Peyer's patch (tissue), 4 donors: ENCODE measurements around the gene FAM219A.

ENCODE experiments used
- POLR2A ChIP-seq, 2 donors: fragments of 450-650 bp; IDR thresholded peaks; one replicate each; pipeline ENCODE4 v1.5.1; 2017; ENCODE audit warnings: antibody characterized with exemption in 2 of 2, mild to moderate bottlenecking in 2 of 2, moderate library complexity in 2 of 2
- TF ChIP-seq, protein P1 (sequence below), 6 experiments: fragments of 450-650 bp in 4 of 6; fragments of 200-600 bp in 2 of 6; sonication (generic) in 1 of 6; IDR thresholded peaks; one replicate each; pipeline ENCODE4 v1.5.1; 2017 to 2019; ENCODE audit warnings: antibody characterized with exemption in 6 of 6, mild to moderate bottlenecking in 3 of 6, moderate library complexity in 1 of 6

DNA sequence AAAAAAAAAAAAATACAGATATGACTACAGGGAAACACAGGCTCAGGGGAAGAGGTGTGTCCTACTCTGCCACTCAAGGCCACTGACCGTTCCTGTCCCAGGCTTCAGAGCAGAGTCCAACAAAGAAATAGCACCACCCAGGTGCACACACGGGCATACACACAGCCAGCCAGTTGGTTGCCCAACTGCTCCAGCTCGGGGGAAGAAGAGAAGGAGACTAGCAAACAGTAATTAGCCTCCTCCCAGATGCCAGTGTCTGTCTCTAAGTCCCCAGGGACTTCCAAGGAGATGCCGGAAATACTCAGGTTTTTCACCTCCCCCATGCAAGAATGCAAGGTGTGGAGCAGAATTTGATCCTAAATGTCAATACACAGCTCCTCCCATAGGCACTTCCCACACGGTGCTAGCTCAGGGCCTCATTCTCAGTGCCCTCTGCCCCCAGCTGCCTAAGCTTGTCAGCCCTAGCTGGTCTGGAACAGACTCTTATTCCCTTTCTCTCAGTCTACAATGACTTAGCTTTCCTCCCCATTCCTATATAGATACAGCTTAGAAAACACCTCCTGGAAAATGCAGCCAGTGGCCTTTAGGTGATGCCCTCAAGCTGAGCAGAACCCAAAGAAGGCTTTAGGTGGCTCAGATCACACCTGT is 83.3 kb downstream of the FAM219A start:
- TF ChIP-seq, protein P1, sequence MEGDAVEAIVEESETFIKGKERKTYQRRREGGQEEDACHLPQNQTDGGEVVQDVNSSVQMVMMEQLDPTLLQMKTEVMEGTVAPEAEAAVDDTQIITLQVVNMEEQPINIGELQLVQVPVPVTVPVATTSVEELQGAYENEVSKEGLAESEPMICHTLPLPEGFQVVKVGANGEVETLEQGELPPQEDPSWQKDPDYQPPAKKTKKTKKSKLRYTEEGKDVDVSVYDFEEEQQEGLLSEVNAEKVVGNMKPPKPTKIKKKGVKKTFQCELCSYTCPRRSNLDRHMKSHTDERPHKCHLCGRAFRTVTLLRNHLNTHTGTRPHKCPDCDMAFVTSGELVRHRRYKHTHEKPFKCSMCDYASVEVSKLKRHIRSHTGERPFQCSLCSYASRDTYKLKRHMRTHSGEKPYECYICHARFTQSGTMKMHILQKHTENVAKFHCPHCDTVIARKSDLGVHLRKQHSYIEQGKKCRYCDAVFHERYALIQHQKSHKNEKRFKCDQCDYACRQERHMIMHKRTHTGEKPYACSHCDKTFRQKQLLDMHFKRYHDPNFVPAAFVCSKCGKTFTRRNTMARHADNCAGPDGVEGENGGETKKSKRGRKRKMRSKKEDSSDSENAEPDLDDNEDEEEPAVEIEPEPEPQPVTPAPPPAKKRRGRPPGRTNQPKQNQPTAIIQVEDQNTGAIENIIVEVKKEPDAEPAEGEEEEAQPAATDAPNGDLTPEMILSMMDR (IDR thresholded peaks at IDR 0.05): peak in 3 of 6 experiments; percentile 20 to 30 (median 22)
- TF ChIP-seq POLR2A (IDR thresholded peaks at IDR 0.05): peak; percentile 88 to 92
